TTC549 (cell line): ENCODE results near the gene BEX3.
"Not testable (repeated sequence)": the region's sequence is repeated elsewhere in the genome, so short reads cannot be mapped to it uniquely, and the experiment has no call there.

ENCODE experiments used
- FAIRE-seq: peaks from 2 replicates; lab custom pipeline; 2012; peaks lifted over from hg19 to GRCh38; lab: Jason Lieb, UNC

The BEX3 gene

GRCh38 chrX:103384672-103385071, 8.3 kb downstream of the BEX3 start:
- FAIRE-seq: no peak

DNA sequence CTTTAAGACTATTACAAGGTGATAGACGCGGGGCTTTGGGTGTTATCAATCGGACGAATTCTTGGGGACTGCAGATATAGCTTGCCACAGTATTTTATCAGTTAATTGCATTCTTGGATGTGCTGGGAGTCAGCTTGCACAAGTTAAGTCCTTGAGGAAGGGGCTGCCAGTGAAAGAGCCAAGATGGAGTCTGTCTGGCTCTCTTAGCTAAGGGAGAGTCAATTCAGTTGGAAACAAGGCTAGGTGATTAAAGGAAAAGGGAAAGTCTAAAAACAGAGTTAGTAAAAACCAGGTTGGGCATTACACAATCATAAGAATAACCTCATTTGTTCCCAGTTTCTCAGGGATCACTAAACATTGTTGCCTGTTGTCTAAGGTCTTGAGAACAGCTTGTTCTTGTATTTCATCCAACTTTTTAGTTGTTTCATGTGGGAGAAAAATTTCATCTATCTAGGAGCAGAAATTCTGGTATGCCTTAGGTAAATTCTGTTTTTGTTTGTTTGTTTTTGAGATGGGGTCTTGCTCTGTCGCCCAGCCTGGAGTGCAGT, 9.0 kb downstream of the BEX3 start:
- FAIRE-seq: not testable (repeated sequence)

DNA sequence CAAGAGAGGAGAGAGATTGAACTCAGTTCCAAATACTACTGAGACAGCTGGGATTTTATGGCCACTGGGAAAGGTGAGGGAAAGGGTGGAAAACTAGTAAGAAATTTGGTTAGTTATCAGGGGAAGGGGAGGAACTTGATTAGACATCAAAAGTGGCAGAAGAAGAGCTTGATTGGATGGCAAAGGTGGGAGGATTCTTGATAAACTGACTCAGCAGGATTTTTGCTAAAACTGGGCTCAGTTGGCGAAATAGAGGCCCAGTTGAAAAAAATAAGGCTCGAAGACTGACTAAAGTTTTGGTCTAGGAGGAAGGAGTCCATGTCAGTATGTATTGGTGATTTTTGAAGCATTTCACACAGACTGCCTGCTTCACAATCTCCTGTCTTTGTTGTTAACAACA, 10.0 kb downstream of the BEX3 start:
- no peak for FAIRE-seq

GRCh38 chrX:103393487-103393886, 17.1 kb downstream of the BEX3 start:
- FAIRE-seq: no peak

- no peak for FAIRE-seq
These were observed 19.8 kb downstream of the BEX3 start for GRCh38 chrX:103396186-103396585.

DNA sequence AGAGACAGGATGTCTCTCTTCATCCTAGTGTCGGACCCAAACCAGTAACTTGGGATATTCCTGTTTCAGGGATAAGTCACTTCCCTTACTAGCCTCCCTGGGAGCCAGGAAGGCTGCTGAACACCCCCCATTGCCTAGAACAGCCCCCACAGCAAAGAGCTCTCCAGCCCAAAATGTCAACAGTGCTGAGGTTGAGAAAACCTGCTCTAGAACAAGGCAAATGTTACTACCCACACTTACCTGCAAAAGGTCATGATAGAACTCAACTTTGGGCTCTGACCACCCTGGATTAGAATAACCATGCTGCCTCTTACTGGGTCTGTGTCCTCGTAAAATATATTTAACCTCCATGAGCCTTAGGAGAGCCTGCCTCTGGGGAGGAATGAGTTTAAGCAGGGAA, 20.3 kb downstream of the BEX3 start:
- FAIRE-seq: no peak

GRCh38 chrX:103397707-103398106, 21.4 kb downstream of the BEX3 start:
- no peak for FAIRE-seq

DNA sequence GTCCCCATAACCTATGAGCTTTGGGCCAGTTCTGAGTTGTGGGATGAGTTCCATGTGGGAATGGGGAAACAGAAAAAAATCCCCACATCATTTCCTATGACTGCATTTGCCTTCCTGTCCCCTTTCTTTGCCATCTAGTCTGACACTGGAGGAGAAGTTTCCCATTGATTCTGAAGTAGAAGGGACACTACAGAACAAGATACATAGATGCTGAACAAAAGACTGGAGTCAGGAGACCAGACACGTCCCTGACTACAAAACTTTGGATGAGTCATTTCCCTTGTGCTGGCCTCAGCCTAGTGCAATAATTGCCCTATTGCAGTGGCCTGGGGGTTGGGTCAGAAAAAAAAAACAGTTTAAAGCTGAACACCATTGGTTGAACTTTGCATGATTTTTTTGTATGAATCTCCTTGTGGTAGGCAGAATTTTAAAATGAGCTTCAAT, 22.1 kb downstream of the BEX3 start:
- FAIRE-seq: no peak

GRCh38 chrX:103399744-103400143, 23.4 kb downstream of the BEX3 start:
- FAIRE-seq: no peak

DNA sequence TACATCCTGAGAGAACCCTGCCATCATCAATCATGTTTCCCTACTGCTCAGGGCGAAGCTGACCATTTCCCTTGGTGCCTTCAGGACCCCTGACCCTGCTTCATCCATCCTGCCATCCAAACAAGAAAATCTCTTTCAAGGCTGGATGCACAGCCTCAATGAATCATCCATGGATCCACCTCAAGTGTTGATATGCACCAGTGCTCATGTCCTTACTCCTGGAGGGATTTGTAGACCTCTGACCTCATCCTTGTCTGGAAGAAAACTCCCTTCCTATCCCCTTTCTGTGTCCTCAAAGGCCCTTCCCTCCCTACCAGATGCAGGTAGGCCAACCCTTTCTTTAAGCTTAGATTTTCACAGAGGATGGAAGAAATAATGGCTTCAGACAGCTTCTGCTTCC, 24.6 kb downstream of the BEX3 start:
- FAIRE-seq: no peak

DNA sequence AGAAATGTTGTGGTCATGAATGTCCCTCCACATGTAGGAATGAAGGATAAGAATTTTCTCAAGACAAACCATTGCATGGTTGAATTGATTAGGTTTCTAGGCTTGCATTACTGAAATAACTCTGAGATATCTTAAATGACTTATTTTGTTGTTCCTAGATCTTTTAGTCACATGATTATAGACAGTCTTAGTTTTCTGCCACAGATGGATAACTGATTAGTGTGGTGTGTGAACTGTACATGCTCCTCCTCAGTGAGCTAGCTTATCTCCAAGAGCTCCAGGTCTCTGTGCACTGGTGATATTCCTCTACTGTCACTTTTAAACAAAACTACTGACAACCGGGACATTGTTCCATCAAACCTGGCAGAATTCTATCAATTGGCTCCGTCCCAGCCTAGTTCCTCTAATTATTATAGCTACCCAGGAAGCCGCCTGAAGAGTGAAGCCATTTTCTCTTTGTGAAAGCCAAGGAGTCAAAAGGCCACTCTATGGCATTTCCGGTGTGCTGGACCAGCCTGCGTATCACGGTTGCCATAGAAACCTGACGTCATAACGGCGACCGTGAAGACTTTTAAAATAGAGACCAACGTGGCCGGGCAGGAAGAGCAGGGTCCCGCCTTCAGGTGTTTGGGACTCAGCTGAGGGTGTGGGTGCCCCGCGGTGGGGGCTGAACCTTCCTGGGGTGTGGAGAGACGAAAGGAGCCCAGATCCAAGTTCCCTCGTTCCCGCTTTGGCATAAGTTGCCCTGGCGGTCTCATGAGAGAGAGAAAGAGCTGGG, 28.1 kb downstream of the BEX3 start:
- no peak for FAIRE-seq

- no peak for FAIRE-seq
These were observed 28.6 kb downstream of the BEX3 start for GRCh38 chrX:103405009-103405333.

GRCh38 chrX:103406256-103406655, 29.9 kb downstream of the BEX3 start:
- no peak for FAIRE-seq

GRCh38 chrX:103407776-103408175, 31.4 kb downstream of the BEX3 start:
- no peak for FAIRE-seq

DNA sequence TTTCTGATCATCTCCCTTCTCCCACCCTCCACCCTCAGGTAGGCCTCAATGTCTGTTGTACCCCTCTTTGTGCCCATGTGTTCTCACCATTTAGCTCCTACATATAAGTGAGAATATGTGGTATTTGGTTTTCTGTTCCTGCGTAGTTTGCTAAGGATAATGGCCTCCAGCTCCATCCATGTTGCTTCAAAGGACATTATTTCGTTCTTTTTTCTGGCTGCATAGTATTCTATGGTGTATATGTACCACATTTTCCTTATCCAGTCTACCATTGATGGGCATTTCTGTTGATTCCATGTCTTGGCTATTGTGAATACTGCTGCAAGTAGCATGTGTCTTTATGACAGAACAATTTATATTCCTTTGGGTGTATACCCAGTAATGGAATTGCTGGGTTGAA, 35.4 kb downstream of the BEX3 start:
- FAIRE-seq: not testable (repeated sequence)

DNA sequence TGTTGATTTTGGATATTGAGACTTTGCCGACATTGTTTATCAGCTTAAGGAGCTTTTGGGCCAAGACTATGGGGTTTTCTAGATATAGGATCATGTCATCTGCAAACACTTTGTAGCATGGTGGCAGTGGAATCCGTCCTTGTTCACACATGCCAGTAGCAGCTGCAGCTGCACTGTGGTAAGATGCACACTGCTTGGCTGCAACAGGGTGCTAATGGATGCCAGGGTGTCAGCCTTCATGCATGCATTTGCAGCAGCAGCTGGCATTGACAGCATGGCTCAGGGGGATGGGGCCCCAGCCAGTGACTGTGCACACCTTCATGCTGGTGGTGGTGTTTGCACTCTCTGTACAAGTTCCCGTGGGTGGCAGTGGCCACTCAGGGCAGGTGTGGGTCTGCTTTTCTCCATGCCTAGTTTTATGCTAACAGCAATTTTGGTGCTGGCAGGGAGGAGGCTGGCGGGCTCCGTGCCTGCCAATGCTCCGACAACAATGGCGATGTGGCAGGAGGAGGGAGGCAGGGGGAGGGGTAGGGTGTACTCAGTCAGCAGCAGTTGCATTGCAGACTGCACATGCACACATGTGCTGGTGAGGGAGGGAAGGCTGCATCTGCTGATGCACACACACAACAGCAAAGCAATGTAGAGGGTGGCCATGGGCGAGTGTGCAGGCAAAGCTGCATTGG, 37.5 kb downstream of the BEX3 start:
- FAIRE-seq: no peak

GRCh38 chrX:103414561-103414960, 38.2 kb downstream of the BEX3 start:
- no peak for FAIRE-seq

- no peak for FAIRE-seq
These were observed 38.7 kb downstream of the BEX3 start for GRCh38 chrX:103415068-103415467.

DNA sequence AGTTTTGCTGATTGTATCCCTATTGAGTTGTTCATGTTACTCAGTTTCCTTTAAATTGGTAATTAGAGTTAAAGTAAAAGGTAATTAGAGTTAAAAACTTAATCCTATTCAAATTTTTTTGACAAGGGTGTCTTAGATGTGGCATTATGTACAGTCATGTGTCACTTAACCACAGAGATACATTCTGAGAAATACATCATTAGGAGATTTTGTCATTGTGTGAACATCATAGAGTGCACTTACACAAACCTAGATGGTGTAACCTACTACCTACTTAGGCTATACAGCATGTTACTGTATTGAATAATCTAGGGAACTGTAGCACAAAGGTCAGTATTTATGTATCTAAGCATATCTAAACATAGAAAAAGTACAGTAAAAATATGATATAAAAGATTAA, 39.2 kb downstream of the BEX3 start:
- FAIRE-seq: no peak

DNA sequence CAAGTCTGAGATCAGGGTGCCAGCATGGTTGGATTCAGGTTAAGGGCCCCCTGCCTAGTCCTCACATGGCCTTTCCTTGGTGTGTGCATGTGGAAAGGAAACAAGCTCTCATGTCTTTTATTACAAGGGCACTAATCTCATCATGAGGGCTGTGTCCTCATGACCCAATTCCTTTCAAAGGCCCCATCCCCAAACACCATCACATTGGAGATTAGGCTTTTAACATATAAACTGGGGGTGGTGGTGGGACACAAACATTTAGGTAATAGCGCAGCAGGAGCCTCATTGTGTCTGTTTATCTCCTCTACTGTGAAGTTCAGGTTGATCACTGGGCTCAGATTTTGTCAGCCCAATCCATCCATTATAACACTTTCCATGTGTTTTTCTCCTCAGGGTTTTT, 41.0 kb downstream of the BEX3 start:
- no peak for FAIRE-seq

GRCh38 chrX:103417933-103418332, 41.6 kb downstream of the BEX3 start:
- no peak for FAIRE-seq

- FAIRE-seq: no peak
These were observed 42.5 kb downstream of the BEX3 start for GRCh38 chrX:103418811-103419340.

GRCh38 chrX:103423955-103424638, 47.8 kb downstream of the BEX3 start:
- FAIRE-seq: no peak
